Dendritic cell treated with granulocyte-macrophage colony-stimulating factor and Interleukin-4, amounts not matched to agents 40 ng/mL and 50 ng/mL, for 4 days (primary cell): Measurements from ENCODE around the gene CSNK1G2.
A peak's percentile ranks its signal among the peaks of the same experiment; 100 is the strongest.

Experiments
- H3K27ac Mint-ChIP-seq: one replicate; pipeline ENCODE4 v1.8.0; 2022; ENCODE audit warnings: mild to moderate bottlenecking, mixed read lengths
- H3K27me3 Mint-ChIP-seq: one replicate; pipeline ENCODE4 v1.8.0; 2022; ENCODE audit warnings: mild to moderate bottlenecking, mixed read lengths
- H3K36me3 Mint-ChIP-seq: one replicate; pipeline ENCODE4 v1.8.0; 2022; ENCODE audit warnings: low read depth, mixed read lengths
- H3K4me1 Mint-ChIP-seq: one replicate; pipeline ENCODE4 v1.8.0; 2022; ENCODE audit warnings: low read depth, mixed read lengths
- H3K4me3 Mint-ChIP-seq: one replicate; pipeline ENCODE4 v1.8.0; 2022; ENCODE audit warnings: mild to moderate bottlenecking, moderate library complexity, mixed read lengths
- H3K9me3 Mint-ChIP-seq: one replicate; pipeline ENCODE4 v1.8.0; 2022; ENCODE audit warnings: mixed read lengths
- intact Hi-C: fragments of 100-400 bp; cut with micrococcal nuclease; formaldehyde crosslinking; loops from one replicate; pipeline ENCODE4 v1.15.0; 2022

CSNK1G2 gene

DNA sequence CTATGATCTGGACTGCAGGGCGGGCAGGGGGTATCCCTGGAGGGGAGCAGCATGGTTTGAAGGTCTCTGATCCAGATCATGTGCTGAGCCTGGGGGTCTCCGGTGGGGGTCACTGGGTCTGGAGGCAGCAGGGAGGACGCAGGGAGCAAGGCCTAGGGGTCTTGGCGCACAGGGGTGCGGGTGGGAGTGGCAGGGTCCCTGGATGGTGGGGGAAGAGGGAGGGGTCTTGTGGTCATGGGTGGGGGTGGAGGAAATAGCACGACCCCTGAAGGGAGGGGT, 72.7 kb downstream of the CSNK1G2 start:
- no peak overlapping the region for H3K27ac Mint-ChIP-seq
- H3K4me3 Mint-ChIP-seq, result no peak overlapping the region
- H3K36me3 Mint-ChIP-seq, result peaks cover 20% of the 10 kb centered on the region
- intact Hi-C loops, result loop anchor here (10.0 kb wide), 1 partner anchor 129 kb away; the partner anchor contains the start of gene ABHD17A
- H3K4me1 Mint-ChIP-seq, result peaks cover 41% of the 10 kb centered on the region
- H3K9me3 Mint-ChIP-seq, result no peaks in the 10 kb centered on the region
- H3K27me3 Mint-ChIP-seq, result no peaks in the 10 kb centered on the region

DNA sequence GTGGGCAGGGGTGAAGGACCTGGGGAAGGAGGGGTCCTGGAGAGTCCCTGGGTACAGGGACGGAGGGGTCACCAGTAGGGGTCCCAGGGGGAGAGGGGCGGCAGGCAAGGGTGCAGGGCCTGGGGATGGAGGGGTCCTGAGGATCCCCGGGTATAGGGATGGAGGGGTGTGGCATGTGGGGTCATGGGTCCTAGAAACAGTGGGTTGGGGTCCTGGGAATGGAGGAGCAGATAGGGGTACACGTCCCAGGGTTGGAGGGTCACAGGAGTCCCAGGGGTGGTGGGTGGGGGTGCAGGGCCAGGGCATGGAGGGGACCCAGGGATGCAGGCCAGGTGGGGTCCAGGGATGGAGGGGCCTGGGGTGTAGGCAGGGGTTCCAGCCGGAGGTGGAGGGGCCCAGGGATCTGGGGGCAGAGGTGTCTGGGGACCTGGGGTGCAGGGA, 73.2 kb downstream of the CSNK1G2 start:
- Mint-ChIP-seq H3K9me3 (no peaks in the 10 kb centered on the region), H3K4me1 (peaks cover 41% of the 10 kb centered on the region), H3K27me3 (no peaks in the 10 kb centered on the region), H3K4me3 (peak overlapping the region; percentile 70), H3K36me3 (peaks cover 20% of the 10 kb centered on the region), H3K27ac (no peak overlapping the region)
- intact Hi-C loops, result loop anchor here (10.0 kb wide), 1 partner anchor 129 kb away; the partner anchor contains the start of gene ABHD17A

- peaks cover 48% of the 10 kb centered on the region for H3K4me1 Mint-ChIP-seq
- H3K27ac Mint-ChIP-seq, result peak overlapping the region; percentile 52
- peaks cover 20% of the 10 kb centered on the region for H3K36me3 Mint-ChIP-seq
- H3K27me3 Mint-ChIP-seq, result no peaks in the 10 kb centered on the region
- H3K9me3 Mint-ChIP-seq, result no peaks in the 10 kb centered on the region
- peak overlapping the region; percentile 70 for H3K4me3 Mint-ChIP-seq
- intact Hi-C loops, result loop anchor here (5.0 to 10.0 kb wide), 3 partner anchors 37 to 137 kb away; partner anchors contain the start of genes ABHD17A, AP3D1 and MKNK2
Observed at GRCh38 chr19:2014731-2015607, 74.0 kb downstream of the CSNK1G2 start.

- H3K4me3 Mint-ChIP-seq, result peak within 1 kb of the TSS; percentile 70
- H3K9me3 Mint-ChIP-seq, result no peaks in the 10 kb centered on the region
- intact Hi-C loops, result loop anchor here (5.0 to 10.0 kb wide), 3 partner anchors 37 to 137 kb away; partner anchors contain the start of genes ABHD17A, AP3D1 and MKNK2
Observed at GRCh38 chr19:2015608-2015950, 74.6 kb downstream of the CSNK1G2 start, which contains the start of gene BTBD2. TSS of gene BTBD2 (minus strand) at chr19:2015714. CDS start at chr19:2015703, 11 bp downstream.

DNA sequence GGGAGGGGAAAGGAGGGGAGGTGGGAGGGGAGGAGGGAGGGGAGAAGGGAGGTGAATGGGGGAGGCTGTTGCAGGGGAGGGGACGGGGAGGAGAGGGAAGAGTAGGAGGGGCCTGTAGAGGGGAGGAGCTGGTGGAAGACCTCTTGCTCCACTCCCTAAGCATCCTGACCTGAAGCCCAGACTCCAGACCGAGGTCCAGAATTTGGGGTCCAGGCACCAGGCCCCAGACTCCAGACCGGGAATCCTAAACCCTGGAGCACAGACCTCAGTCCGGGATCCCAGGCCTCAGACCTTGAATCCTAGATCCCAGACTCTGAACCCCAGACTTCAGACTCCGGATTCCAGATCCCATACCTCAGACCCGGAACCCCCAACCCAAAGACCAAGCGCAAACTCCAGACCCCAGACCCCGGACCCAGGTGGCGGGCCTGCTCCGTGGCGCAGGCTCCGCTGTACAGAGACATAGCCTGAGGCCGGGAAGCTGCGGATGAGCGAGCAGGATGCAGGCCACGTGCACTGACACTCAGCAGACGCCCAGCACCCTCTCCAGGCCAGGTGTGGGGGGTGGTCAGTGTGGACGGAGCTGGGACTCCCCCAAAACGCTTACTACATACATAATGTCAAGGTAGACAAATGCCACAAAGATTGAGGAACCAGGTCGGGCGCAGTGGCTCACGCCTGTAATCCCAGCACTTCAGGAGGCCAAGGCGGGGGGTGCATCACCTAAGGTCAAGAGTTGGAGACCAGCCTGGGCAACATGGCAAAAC, 75.3 kb downstream of the CSNK1G2 start:
- intact Hi-C loops, result loop anchor here (5.0 to 10.0 kb wide), 3 partner anchors 36 to 136 kb away; partner anchors contain the start of genes ABHD17A, AP3D1 and MKNK2
- H3K9me3 Mint-ChIP-seq, result no peaks in the 10 kb centered on the region
- no peaks in the 10 kb centered on the region for H3K27me3 Mint-ChIP-seq
- H3K4me1 Mint-ChIP-seq, result peaks cover 46% of the 10 kb centered on the region
- H3K4me3 Mint-ChIP-seq, result peak overlapping the region; percentile 61
- H3K36me3 Mint-ChIP-seq, result peaks cover 16% of the 10 kb centered on the region
- peak overlapping the region; percentile 47 for H3K27ac Mint-ChIP-seq

More at GRCh38 chr19:2015608-2015950, 74.6 kb downstream of the CSNK1G2 start, which contains the start of gene BTBD2:
- peak within 1 kb of the TSS; percentile 52 for H3K27ac Mint-ChIP-seq
- H3K4me1 Mint-ChIP-seq, result peaks cover 49% of the 10 kb centered on the region
- H3K27me3 Mint-ChIP-seq, result no peaks in the 10 kb centered on the region
- H3K36me3 Mint-ChIP-seq, result peaks cover 20% of the 10 kb centered on the region

DNA sequence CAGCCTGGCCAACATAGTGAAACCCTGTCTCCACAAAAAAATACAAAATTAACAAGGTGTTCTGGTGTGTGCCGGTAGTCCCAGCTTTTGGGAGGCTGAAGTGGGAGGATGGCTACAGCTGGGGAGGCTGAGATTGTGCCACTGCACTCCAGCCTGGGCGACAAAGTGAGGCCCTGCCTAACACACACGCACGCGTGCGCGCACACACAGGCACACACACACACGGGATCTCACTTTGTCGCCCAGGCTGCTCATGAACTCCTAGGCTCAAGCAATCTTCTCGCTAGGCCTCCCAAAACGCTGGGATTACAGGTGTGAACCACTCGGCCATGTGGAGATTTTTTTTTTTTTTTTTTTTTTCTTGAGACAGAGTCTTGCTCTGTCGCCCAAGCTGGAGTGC, 77.8 kb downstream of the CSNK1G2 start:
- Mint-ChIP-seq H3K4me1 (peaks cover 28% of the 10 kb centered on the region), H3K9me3 (no peaks in the 10 kb centered on the region), H3K4me3 (no peak overlapping the region), H3K27ac (no peak overlapping the region), H3K36me3 (peaks cover 2% of the 10 kb centered on the region), H3K27me3 (no peaks in the 10 kb centered on the region)
- intact Hi-C loops, result loop anchor here (1.0 to 10.0 kb wide), 4 partner anchors 34 to 134 kb away; partner anchors contain the start of genes ABHD17A, AP3D1 and MKNK2

DNA sequence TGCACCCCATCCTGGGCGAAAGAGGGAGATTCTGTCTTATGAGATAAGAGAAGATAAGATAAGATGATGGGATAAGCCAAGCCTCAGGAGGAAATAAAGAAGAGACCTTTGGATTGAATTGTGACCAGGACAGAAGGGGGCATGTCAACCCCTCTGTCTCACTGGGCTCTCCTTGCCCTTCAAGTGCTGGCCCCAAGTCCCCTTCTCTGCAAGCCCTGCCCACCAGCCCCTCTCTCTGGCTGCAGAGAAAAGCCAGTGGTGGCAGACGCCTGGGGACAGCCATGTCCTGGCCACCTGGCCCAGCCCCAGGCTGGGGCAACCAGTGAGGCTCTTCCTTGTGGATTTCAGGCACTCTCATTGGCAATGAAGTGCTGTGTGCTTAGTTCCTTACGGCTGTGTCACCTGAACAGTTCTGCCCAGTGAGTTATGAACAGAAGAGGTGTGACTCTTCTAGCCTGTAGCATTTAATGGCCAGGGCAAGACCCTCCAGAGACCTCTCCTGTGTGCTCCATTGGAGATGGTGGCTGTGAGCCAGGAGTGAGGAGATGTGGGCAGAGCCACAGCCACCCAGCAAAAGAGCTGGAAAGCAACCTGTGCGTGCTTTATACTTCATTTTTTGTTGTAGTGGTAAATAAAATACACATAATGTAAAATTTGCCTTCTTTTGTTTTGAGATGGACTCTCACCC, 80.6 kb downstream of the CSNK1G2 start:
- Mint-ChIP-seq H3K27me3 (no peaks in the 10 kb centered on the region), H3K4me1 (peaks cover 29% of the 10 kb centered on the region), H3K9me3 (no peaks in the 10 kb centered on the region), H3K27ac (no peak overlapping the region), H3K36me3 (peaks cover 7% of the 10 kb centered on the region), H3K4me3 (no peak overlapping the region)
- intact Hi-C loops, result no loop called here

- Mint-ChIP-seq H3K4me3 (no peak overlapping the region), H3K27me3 (no peaks in the 10 kb centered on the region), H3K36me3 (peaks cover 7% of the 10 kb centered on the region), H3K27ac (peak overlapping the region; percentile 4), H3K9me3 (no peaks in the 10 kb centered on the region), H3K4me1 (peaks cover 28% of the 10 kb centered on the region)
- intact Hi-C loops, result no loop called here
Observed at GRCh38 chr19:2022289-2022688, 81.3 kb downstream of the CSNK1G2 start.

DNA sequence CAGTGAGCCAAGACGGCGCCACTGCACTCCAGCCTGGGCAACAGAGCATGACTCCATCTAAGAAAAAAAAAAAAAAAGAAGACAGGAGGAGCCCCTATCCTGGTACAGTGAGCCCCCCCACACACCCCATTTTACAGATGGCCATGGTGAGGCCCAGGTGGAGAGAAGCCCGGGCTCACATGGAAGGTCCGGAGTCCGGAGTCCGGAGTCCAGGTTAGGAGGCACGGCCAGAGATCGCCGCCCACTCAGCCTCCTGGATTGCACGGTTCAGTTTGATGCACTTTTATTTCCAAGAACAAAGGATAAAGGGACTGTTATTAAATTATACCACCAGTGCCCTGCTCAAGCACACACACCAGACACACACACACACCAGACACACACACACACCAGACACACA, 85.8 kb downstream of the CSNK1G2 start:
- Mint-ChIP-seq H3K27ac (no peak overlapping the region), H3K4me1 (peaks cover 43% of the 10 kb centered on the region), H3K36me3 (peaks cover 7% of the 10 kb centered on the region), H3K9me3 (no peaks in the 10 kb centered on the region), H3K4me3 (no peak overlapping the region), H3K27me3 (no peaks in the 10 kb centered on the region)
- intact Hi-C loops, result no loop called here

- intact Hi-C loops, result no loop called here
- Mint-ChIP-seq H3K27me3 (no peaks in the 10 kb centered on the region), H3K9me3 (no peaks in the 10 kb centered on the region), H3K4me3 (no peak overlapping the region), H3K36me3 (peaks cover 7% of the 10 kb centered on the region), H3K27ac (no peak overlapping the region), H3K4me1 (peaks cover 49% of the 10 kb centered on the region)
Observed at GRCh38 chr19:2027361-2027760, 86.4 kb downstream of the CSNK1G2 start.
